Calu3 (cell line): Measurements from ENCODE around the gene CAPN8. TPM values are rescaled to one million over a fixed set of nuclear protein-coding genes. Genes with fewer than 3 reads are reported as not detected.
A peak's percentile ranks its signal among the peaks of the same experiment; 100 is the strongest.

ENCODE experiments used
- BruUV-seq: library from RNA; stranded (reverse); fragments of 400-500 nt; replicated peaks from 2 replicates; lab custom pipeline; 2021; lab: Mats Ljungman, UMichigan
- CTCF ChIA-PET: fragments of 300-600 bp; sonication (Branson Sonifier 250); formaldehyde crosslinking; loops from one replicate; lab custom pipeline; 2022; ENCODE audit warnings: antibody characterized with exemption; lab: Charles Lee
- DNase-seq: peaks from one replicate; pipeline ENCODE4 v3.0.0; 2022
- H3K27ac Mint-ChIP-seq: one replicate; pipeline ENCODE4 v1.8.0; 2022; ENCODE audit warnings: mixed read lengths; ENCODE audit not compliant: unreplicated experiment
- H3K27me3 Mint-ChIP-seq: one replicate; pipeline ENCODE4 v1.8.0; 2022; ENCODE audit warnings: mixed read lengths; ENCODE audit not compliant: unreplicated experiment
- H3K36me3 Mint-ChIP-seq: one replicate; pipeline ENCODE4 v1.8.0; 2022; ENCODE audit warnings: mild to moderate bottlenecking, moderate library complexity, mixed read lengths; ENCODE audit not compliant: insufficient read depth, unreplicated experiment
- H3K4me1 Mint-ChIP-seq: one replicate; pipeline ENCODE4 v1.8.0; 2022; ENCODE audit warnings: mild to moderate bottlenecking, low read depth, mixed read lengths; ENCODE audit not compliant: unreplicated experiment
- H3K4me3 Mint-ChIP-seq: one replicate; pipeline ENCODE4 v1.8.0; 2022; ENCODE audit warnings: mild to moderate bottlenecking, low read depth, moderate library complexity, mixed read lengths; ENCODE audit not compliant: unreplicated experiment
- H3K9me3 Mint-ChIP-seq: one replicate; pipeline ENCODE4 v1.8.0; 2022; ENCODE audit warnings: low read depth, mixed read lengths; ENCODE audit not compliant: unreplicated experiment
- intact Hi-C: fragments of 100-400 bp; cut with micrococcal nuclease; formaldehyde crosslinking; loops from one replicate; pipeline ENCODE4 v1.10.0; 2022; ENCODE audit not compliant: unreplicated experiment
- total RNA-seq: library from RNA; stranded (reverse); gene quantifications from 2 replicates; pipeline ENCODE4 v1.2.3, GENCODE V29; 2022
- TF ChIP-seq, protein P1 (sequence below): fragments of 200-600 bp; IDR thresholded peaks from one replicate; pipeline ENCODE4 v1.8.0; 2022; ENCODE audit warnings: antibody characterized with exemption; ENCODE audit not compliant: unreplicated experiment

CAPN8 gene
- total RNA-seq, 1 experiment from 2014 or later: 108 TPM

DNA sequence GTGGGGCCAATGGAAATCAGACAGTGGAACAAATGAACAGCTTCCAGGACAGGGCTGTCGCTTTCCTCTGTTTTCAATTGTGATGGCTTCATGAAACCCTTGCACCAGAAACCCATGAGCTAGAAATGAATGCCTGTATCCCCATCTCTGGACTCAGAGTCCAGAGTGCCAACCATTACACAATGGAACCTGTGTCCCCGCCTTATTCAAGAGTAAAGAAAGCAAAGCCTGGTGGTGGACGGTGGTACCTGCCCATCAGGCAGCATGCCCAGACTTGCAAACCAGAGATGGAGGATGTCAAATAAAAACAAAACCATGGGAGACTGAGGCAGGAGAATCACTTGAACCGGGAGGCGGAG is 42.5 kb upstream of the CAPN8 start:
- TF ChIP-seq, protein P1, sequence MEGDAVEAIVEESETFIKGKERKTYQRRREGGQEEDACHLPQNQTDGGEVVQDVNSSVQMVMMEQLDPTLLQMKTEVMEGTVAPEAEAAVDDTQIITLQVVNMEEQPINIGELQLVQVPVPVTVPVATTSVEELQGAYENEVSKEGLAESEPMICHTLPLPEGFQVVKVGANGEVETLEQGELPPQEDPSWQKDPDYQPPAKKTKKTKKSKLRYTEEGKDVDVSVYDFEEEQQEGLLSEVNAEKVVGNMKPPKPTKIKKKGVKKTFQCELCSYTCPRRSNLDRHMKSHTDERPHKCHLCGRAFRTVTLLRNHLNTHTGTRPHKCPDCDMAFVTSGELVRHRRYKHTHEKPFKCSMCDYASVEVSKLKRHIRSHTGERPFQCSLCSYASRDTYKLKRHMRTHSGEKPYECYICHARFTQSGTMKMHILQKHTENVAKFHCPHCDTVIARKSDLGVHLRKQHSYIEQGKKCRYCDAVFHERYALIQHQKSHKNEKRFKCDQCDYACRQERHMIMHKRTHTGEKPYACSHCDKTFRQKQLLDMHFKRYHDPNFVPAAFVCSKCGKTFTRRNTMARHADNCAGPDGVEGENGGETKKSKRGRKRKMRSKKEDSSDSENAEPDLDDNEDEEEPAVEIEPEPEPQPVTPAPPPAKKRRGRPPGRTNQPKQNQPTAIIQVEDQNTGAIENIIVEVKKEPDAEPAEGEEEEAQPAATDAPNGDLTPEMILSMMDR: peak; percentile 46
- peaks cover 30% of the 10 kb centered on the region for H3K36me3 Mint-ChIP-seq
- peaks cover 61% of the 10 kb centered on the region for H3K4me1 Mint-ChIP-seq
- intact Hi-C loops: loop anchor here (10.0 kb wide), 1 partner anchor 377 kb away; no protein-coding TSS in a partner anchor
- DNase-seq: peak; percentile 67
- H3K27ac Mint-ChIP-seq: peak overlapping the region; percentile 90
- CTCF ChIA-PET: interaction anchor here (0.5 to 2.1 kb wide), 13 partner anchors 10 to 1058 kb away, joined by 3 to 8 read pairs (median 4); no protein-coding TSS in a partner anchor
- BruUV-seq: no TSS peak
- H3K4me3 Mint-ChIP-seq: peak overlapping the region; percentile 43
- H3K27me3 Mint-ChIP-seq: no peaks in the 10 kb centered on the region
- H3K9me3 Mint-ChIP-seq: no peaks in the 10 kb centered on the region

DNA sequence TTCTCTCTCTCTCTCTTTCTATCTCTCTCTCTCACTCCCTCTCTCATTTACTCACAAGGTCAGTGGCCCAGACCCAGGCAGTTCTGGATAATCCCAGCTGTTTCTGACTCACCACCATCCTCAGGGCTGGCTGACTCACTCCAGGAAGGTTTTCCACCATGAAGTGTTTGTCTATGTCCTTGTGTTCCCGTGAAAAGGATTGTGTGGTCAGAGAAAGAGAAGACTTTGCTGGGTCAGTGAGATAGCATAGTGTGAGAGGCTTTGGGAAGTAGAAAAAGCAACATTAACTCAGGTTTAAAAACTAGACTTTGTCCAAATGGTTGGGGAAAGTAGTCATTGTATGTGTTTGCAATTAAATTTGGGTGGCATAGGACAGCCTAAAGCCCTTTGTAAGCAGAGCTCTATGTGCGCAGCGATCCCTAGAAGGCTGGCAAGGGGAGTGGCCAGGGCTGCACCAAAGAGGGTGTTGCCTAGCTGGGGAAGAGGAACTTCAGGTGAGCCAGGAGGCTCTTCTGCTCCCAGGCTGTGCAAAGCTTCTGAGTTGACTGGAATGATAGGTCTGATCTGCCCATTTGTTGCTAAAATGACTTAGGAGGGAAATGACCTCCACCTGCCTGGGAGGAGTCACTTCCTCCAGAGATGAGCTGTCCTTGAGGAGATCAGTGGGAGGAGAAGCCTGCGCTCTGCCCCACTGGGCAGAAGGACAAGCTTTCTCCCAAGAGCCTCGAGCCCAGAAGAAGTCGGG is 41.9 kb upstream of the CAPN8 start:
- Mint-ChIP-seq H3K36me3 (peaks cover 29% of the 10 kb centered on the region), H3K9me3 (no peaks in the 10 kb centered on the region), H3K27me3 (no peaks in the 10 kb centered on the region), H3K27ac (peak overlapping the region; percentile 90), H3K4me1 (peaks cover 67% of the 10 kb centered on the region), H3K4me3 (peak overlapping the region; percentile 43)
- no TSS peak for BruUV-seq
- intact Hi-C loops: loop anchor here (10.0 kb wide), 1 partner anchor 377 kb away; no protein-coding TSS in a partner anchor
- CTCF ChIA-PET: interaction anchor here (0.5 to 2.1 kb wide), 15 partner anchors 9 to 969 kb away, joined by 3 to 8 read pairs (median 3); no protein-coding TSS in a partner anchor
- DNase-seq: peak; percentile 83
- TF ChIP-seq, protein P1: no peak

DNA sequence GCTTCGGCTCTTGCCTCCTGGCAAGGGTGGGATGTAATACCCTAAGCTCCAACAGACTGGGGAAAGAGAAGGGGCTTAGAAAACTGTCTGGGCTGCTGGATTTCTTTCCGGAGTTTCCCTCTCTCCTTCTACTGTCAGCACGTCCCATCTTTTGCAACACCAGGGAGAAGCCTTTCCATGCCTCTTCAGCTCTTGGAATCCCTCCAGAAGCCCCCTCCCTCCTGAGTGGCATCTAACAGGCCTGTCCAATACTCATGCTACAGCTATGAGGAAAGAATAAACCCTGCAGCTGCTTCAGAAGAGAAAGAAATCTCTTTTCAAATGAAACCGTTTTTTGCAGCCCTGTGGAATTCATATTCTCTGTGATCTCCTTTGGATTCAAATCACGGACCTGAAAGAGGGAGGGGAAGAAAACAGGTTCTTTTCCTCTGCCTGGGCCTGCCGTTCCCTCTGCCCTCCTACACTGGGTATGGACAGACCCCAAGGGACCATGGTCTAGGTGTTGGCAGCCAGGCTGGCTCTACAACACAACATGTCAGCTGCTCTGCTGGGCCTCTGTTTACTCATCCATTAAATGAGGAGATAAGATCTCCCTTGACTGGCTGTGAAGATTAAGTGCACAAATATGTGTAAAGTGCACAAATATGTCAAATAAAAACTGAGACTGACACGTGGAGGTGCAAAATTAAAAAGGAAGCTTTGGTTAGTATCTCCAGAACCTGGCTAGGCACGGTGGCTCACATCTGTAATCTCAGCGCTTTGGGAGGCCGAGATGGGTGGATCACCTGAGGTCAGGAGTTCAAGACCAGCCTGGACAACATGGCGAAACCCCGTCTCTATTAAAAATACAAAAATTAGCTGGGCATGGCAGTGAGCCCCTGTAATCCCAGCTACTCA is 40.8 kb upstream of the CAPN8 start:
- CTCF ChIA-PET: interaction anchor here (0.5 to 1.8 kb wide), 7 partner anchors 8 to 628 kb away, joined by 3 to 6 read pairs (median 4); no protein-coding TSS in a partner anchor
- TF ChIP-seq, protein P1: no peak
- H3K4me1 Mint-ChIP-seq: peaks cover 75% of the 10 kb centered on the region
- no peak overlapping the region for H3K4me3 Mint-ChIP-seq
- intact Hi-C loops: loop anchor here (10.0 kb wide), 1 partner anchor 378 kb away; no protein-coding TSS in a partner anchor
- no peaks in the 10 kb centered on the region for H3K27me3 Mint-ChIP-seq
- DNase-seq: peak; percentile 44
- H3K9me3 Mint-ChIP-seq: no peaks in the 10 kb centered on the region
- H3K36me3 Mint-ChIP-seq: peaks cover 33% of the 10 kb centered on the region
- H3K27ac Mint-ChIP-seq: peak overlapping the region; percentile 42
- BruUV-seq: TSS peak; percentile 22
